ENCODE measurements around the gene CDH3. TPM values are rescaled to one million over a fixed set of nuclear protein-coding genes. Genes with fewer than 3 reads are reported as not detected.

CDH3 gene
- total RNA-seq, 1 donor from 2014 or later = 3.6 TPM

- no peaks in the 10 kb centered on the region for H3K36me3 Mint-ChIP-seq (ENCODE audit: unreplicated experiment)
- no peak overlapping the region for H3K4me3 Mint-ChIP-seq (ENCODE audit: unreplicated experiment)
- H3K9me3 Mint-ChIP-seq (ENCODE audit: unreplicated experiment) = no peaks in the 10 kb centered on the region
- no peak for DNase-seq (ENCODE audit: extremely low spot score, unreplicated experiment)
- no peak for TF ChIP-seq CTCF (IDR thresholded peaks at IDR 0.05)
- no peaks in the 10 kb centered on the region for H3K27me3 Mint-ChIP-seq (ENCODE audit: unreplicated experiment)
- H3K4me1 Mint-ChIP-seq (ENCODE audit: unreplicated experiment) = peaks cover 34% of the 10 kb centered on the region
- H3K27ac Mint-ChIP-seq (ENCODE audit: unreplicated experiment) = peak overlapping the region; percentile 94
Observed at GRCh38 chr16:68658341-68658973, 13.3 kb downstream of the CDH3 start.

GRCh38 chr16:68658974-68659360, 13.9 kb downstream of the CDH3 start:
- no peak for DNase-seq (ENCODE audit: extremely low spot score, unreplicated experiment)
- H3K4me1 Mint-ChIP-seq (ENCODE audit: unreplicated experiment) = peaks cover 36% of the 10 kb centered on the region
- no peaks in the 10 kb centered on the region for H3K36me3 Mint-ChIP-seq (ENCODE audit: unreplicated experiment)
- H3K4me3 Mint-ChIP-seq (ENCODE audit: unreplicated experiment) = no peak overlapping the region
- no peak for TF ChIP-seq CTCF (IDR thresholded peaks at IDR 0.05)
- peak overlapping the region; percentile 94 for H3K27ac Mint-ChIP-seq (ENCODE audit: unreplicated experiment)
- no peaks in the 10 kb centered on the region for H3K9me3 Mint-ChIP-seq (ENCODE audit: unreplicated experiment)
- no peaks in the 10 kb centered on the region for H3K27me3 Mint-ChIP-seq (ENCODE audit: unreplicated experiment)

- no peak for DNase-seq (ENCODE audit: extremely low spot score, unreplicated experiment)
- H3K4me3 Mint-ChIP-seq (ENCODE audit: unreplicated experiment) = no peak overlapping the region
- TF ChIP-seq CTCF (IDR thresholded peaks at IDR 0.05) = no peak
- no peaks in the 10 kb centered on the region for H3K9me3 Mint-ChIP-seq (ENCODE audit: unreplicated experiment)
- H3K27me3 Mint-ChIP-seq (ENCODE audit: unreplicated experiment) = no peaks in the 10 kb centered on the region
- H3K27ac Mint-ChIP-seq (ENCODE audit: unreplicated experiment) = peak overlapping the region; percentile 94
- H3K4me1 Mint-ChIP-seq (ENCODE audit: unreplicated experiment) = peaks cover 43% of the 10 kb centered on the region
- no peaks in the 10 kb centered on the region for H3K36me3 Mint-ChIP-seq (ENCODE audit: unreplicated experiment)
Observed at GRCh38 chr16:68659412-68660358, 14.6 kb downstream of the CDH3 start.

- DNase-seq (ENCODE audit: extremely low spot score, unreplicated experiment) = no peak
- H3K4me1 Mint-ChIP-seq (ENCODE audit: unreplicated experiment) = peaks cover 43% of the 10 kb centered on the region
- H3K27ac Mint-ChIP-seq (ENCODE audit: unreplicated experiment) = peak overlapping the region; percentile 94
- TF ChIP-seq CTCF (IDR thresholded peaks at IDR 0.05) = no peak
- no peaks in the 10 kb centered on the region for H3K27me3 Mint-ChIP-seq (ENCODE audit: unreplicated experiment)
- H3K4me3 Mint-ChIP-seq (ENCODE audit: unreplicated experiment) = no peak overlapping the region
- H3K36me3 Mint-ChIP-seq (ENCODE audit: unreplicated experiment) = no peaks in the 10 kb centered on the region
- H3K9me3 Mint-ChIP-seq (ENCODE audit: unreplicated experiment) = no peaks in the 10 kb centered on the region
Observed at GRCh38 chr16:68660359-68660795, 15.3 kb downstream of the CDH3 start.

GRCh38 chr16:68662035-68662434, 16.9 kb downstream of the CDH3 start:
- no peak for TF ChIP-seq CTCF (IDR thresholded peaks at IDR 0.05)
- no peaks in the 10 kb centered on the region for H3K36me3 Mint-ChIP-seq (ENCODE audit: unreplicated experiment)
- H3K27ac Mint-ChIP-seq (ENCODE audit: unreplicated experiment) = no peak overlapping the region
- H3K27me3 Mint-ChIP-seq (ENCODE audit: unreplicated experiment) = no peaks in the 10 kb centered on the region
- H3K4me3 Mint-ChIP-seq (ENCODE audit: unreplicated experiment) = no peak overlapping the region
- no peaks in the 10 kb centered on the region for H3K9me3 Mint-ChIP-seq (ENCODE audit: unreplicated experiment)
- DNase-seq (ENCODE audit: extremely low spot score, unreplicated experiment) = no peak
- H3K4me1 Mint-ChIP-seq (ENCODE audit: unreplicated experiment) = peaks cover 44% of the 10 kb centered on the region
